NCI-H510A (cell line): ENCODE data around the gene PIGS.
A peak's percentile ranks its signal among the peaks of the same experiment; 100 is the strongest.
"Not testable (repeated sequence)": the region's sequence is repeated elsewhere in the genome, so short reads cannot be mapped to it uniquely, and the experiment has no call there.

Experiments
- DNase-seq: peaks from one replicate; lab custom pipeline; 2025; lab: John Stamatoyannopoulos, UW

The PIGS gene

GRCh38 chr17:28571361-28572122 lies at the start of gene PIGS:
TSS of gene PIGS (minus strand) at chr17:28571524. CDS start at chr17:28571496, 28 bp downstream.
- DNase-seq = peak; percentile 92

DNA sequence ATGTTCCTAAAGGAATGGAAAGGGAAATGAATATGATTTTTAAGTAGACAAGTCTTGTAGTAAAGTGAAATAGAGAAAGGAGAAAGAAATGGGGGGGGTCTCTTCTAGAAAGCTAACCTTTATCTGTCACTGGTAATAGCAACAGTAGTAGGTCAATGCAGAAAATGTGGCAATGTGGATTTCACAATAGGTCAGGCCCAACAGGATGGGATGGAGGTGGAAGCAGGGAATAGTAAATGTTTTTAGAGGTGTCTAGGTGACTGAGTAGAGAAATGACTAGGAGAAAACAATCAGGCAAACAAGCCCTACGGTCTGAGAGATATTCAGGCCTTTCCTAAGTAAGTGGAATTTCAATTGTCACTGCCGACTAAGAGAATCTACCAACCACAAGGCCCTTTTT lies 48.7 kb upstream of the PIGS start:
- DNase-seq = no peak

- DNase-seq = no peak
These were observed 47.1 kb upstream of the PIGS start for GRCh38 chr17:28618464-28618863.

GRCh38 chr17:28616281-28616680 lies 45.0 kb upstream of the PIGS start:
- DNase-seq = no peak

- no peak for DNase-seq
These were observed 44.1 kb upstream of the PIGS start for GRCh38 chr17:28615260-28615940.

DNA sequence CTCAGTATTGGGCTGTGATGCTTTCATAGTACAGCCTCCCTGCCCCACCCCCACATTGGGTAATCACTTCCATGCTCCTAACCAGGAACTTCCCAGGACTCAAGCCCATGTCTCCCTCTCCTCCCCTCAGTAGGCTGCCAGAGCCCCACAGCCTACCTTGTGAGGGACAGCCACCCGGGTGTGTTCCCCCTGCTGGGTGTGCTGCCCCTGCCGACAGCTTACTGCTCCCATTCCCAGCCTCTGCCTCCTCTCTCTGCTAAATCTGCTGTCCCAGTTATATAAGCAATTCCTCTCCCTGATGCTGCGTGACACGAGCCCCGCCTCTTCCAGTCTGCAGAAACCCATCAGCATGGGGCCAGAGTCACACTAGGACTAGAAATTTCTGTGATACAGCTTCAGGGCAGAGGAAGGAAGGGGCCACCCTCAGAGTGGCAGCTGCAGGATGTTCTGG lies 42.6 kb upstream of the PIGS start, which contains the start of gene RSKR:
Gene RSKR (minus strand): TSS at position 255 of the 451 bp plus-strand sequence. CDS start 24 bp downstream, at position 231.
- no peak for DNase-seq

DNA sequence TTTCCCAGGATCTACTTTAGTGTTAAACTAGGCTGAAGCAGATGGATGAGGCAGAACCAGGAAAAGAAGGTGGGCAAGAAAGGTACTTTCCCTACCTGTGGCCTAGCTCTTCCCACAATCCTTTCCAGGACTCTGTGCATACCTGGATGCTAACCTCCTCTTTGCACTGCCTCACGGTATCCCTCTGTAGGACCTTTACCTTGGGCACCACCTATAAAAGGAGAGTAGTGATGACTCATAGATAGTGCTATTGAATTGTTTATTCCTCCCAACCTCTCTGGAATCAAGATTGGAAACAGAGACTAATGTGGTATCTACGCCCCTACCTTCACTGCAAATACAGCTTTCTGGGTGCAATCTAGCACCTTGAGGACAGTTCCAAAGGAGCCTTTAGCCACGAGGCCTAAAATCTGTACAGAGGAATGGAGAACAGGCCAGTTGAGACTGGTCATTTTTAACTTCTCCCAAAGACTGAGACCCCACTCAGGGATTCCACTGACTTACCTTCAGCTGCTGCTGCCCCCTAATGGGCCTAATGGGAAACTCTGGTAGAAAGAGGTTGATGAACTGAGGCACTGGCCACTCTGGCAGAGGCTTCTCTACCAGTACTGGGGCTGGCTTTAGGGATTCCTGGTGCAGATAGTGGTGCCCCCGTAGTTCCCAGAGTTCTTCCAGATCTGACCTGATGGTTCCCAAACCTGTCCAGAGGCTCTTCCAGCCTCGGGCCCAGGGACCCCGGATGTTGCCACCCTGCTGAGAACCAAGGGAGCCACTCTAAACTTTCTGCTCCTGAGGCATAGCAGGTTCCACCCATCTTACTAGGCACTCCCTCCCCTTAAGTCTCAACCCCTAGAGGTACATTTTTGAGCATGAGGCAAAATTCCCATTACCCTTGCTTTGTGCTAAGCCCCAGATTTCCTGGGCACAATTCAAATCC lies 41.9 kb upstream of the PIGS start:
- no peak for DNase-seq

GRCh38 chr17:28612531-28612930 lies 41.2 kb upstream of the PIGS start:
- no peak for DNase-seq

- no peak for DNase-seq
These were observed 39.1 kb upstream of the PIGS start for GRCh38 chr17:28610376-28610775.

GRCh38 chr17:28604031-28604430 lies 32.7 kb upstream of the PIGS start:
- not testable (repeated sequence) for DNase-seq

GRCh38 chr17:28599311-28600184 lies 28.2 kb upstream of the PIGS start:
- peak; percentile 58 for DNase-seq

DNA sequence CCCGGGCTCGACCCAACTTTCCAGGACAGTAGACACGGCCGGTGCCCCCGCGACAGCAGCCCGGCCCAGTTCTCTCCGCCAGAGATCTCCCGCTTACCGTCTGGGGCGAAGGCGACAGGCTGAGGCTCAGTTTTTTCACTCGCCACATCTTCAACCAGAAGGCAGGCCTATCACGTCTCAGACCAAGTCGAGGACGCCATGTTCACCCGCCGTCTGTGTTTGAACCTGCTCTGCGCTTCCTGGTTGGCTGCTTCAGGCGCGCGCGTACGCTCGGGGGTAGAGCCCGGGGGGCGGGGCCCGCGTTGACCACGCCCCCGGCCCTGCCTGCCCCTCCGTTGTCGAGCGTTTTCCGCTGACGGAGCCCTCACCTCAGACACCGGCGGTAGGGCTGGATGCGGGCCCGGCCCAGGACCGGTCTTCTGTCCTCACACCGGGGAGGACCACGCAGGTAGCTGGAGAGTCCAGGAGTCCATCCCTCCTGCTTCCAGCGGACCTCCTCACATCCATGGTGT lies 27.5 kb upstream of the PIGS start, which contains the start of gene SPAG5:
Gene SPAG5 (minus strand): TSS at position 227 of the 512 bp plus-strand sequence. CDS start 79 bp downstream, at position 148.
- peak; percentile 84 for DNase-seq

GRCh38 chr17:28598389-28598788 lies 27.1 kb upstream of the PIGS start:
- DNase-seq = no peak

DNA sequence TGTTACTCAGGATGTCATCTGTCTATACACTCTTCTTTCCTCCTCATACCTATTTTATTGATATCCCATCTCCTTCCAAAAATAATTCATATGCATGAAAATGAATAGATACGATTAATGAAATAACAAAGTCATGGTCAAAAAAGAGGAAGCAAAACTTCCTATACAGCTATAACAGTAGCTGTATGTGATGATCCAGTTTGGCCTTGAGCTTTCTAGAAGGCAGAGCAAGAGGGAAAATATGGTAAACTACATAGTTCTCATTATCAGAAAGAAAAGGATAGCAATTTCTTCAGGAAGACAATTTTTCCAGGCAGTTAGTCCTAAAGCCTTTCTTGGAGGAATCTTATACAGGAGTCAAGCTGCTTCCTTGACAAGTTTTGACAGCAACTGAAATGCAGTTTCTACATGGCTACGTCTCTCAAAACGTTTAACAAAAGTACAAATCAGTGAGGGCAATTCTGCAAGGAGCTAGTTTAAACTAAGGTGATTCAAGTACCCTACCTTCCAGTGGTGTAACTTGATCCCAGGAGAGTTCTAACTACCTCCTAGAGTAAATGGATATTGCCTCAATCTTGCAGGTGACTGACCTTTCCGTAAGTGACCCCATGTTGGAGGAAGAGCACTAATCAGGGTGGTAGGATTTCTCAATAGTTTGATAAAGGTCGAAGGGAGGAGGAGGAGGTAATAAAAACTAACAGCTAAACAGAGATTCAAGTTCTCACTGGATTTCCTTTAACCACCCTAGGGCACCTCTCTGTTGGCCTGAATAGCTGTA lies 26.5 kb upstream of the PIGS start:
- no peak for DNase-seq

- DNase-seq = no peak
These were observed 20.9 kb upstream of the PIGS start for GRCh38 chr17:28592260-28592659.

- DNase-seq = no peak
These were observed 14.5 kb upstream of the PIGS start for GRCh38 chr17:28585851-28586250.

DNA sequence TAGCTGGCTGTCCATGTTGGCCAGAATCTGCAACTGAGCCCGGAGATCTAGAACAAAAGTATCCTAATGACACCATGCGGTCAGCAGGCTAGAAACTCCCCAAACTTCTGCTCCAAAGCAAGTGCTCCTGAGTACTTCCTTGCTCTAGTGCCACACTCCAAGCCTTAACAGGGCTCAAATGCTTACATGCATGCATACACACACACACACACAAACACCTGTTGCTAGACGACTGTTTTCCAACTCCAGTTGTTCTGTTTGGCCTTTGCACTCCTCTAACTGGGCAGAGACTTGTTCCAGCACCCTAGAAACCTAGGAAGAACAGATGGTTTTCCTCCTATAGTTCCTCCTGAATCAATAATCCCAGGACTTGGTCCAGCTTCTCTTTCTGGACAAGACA lies 13.1 kb upstream of the PIGS start:
- no peak for DNase-seq

- no peak for DNase-seq
These were observed 11.2 kb upstream of the PIGS start for GRCh38 chr17:28582513-28582912.

DNA sequence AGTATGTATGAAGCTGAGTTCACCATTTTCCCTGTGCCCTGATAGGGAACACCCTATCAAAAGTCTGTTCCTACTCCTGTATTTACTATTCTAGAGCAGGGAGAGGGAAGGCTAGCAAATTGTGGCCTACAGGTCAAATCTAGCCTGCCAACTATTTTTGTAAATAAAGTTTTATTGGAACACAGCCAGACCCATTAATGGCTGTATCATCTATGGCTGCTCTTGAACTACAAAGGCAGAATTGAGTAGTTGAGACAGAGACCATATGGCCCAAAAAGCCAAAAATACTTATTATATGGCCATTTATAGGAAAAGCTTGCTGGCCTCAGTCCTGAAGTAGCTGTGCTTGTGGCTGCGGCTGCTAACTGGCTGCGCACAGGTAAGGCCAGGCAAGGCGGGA lies 9.6 kb upstream of the PIGS start:
- no peak for DNase-seq

- no peak for DNase-seq
These were observed 8.2 kb upstream of the PIGS start for GRCh38 chr17:28579526-28579925.
